C4-2B (cell line): Measurements from ENCODE around the gene INHBC.
"Not testable (repeated sequence)": the region's sequence is repeated elsewhere in the genome, so short reads cannot be mapped to it uniquely, and the experiment has no call there.

ENCODE experiments used
- H3K27ac ChIP-seq: fragments of 450-650 bp; 2 replicates; pipeline ENCODE4 v1.5.1; 2017
- ZFX ChIP-seq: fragments of 450-650 bp; IDR thresholded peaks from 2 replicates; pipeline ENCODE4 v1.6.1; 2017
- TF ChIP-seq, protein P1 (sequence below): fragments of 450-650 bp; conservative IDR thresholded peaks from 2 replicates; pipeline ENCODE4 v1.5.1; 2017; ENCODE audit warnings: mild to moderate bottlenecking

The INHBC gene

GRCh38 chr12:57491393-57492280 lies 57.1 kb downstream of the INHBC start:
- TF ChIP-seq ZFX, result no peak
- TF ChIP-seq, protein P1, sequence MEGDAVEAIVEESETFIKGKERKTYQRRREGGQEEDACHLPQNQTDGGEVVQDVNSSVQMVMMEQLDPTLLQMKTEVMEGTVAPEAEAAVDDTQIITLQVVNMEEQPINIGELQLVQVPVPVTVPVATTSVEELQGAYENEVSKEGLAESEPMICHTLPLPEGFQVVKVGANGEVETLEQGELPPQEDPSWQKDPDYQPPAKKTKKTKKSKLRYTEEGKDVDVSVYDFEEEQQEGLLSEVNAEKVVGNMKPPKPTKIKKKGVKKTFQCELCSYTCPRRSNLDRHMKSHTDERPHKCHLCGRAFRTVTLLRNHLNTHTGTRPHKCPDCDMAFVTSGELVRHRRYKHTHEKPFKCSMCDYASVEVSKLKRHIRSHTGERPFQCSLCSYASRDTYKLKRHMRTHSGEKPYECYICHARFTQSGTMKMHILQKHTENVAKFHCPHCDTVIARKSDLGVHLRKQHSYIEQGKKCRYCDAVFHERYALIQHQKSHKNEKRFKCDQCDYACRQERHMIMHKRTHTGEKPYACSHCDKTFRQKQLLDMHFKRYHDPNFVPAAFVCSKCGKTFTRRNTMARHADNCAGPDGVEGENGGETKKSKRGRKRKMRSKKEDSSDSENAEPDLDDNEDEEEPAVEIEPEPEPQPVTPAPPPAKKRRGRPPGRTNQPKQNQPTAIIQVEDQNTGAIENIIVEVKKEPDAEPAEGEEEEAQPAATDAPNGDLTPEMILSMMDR, result no peak; the same call in 1 of the 2 replicates
- H3K27ac ChIP-seq, result no peak overlapping the region

GRCh38 chr12:57495051-57495701 lies 60.6 kb downstream of the INHBC start:
- not testable (repeated sequence) for H3K27ac ChIP-seq

GRCh38 chr12:57496822-57497221 lies 62.2 kb downstream of the INHBC start:
- H3K27ac ChIP-seq, result no peak overlapping the region
- TF ChIP-seq, protein P1, result no peak
- TF ChIP-seq ZFX, result no peak

GRCh38 chr12:57497223-57498131 lies 62.9 kb downstream of the INHBC start:
- no peak for TF ChIP-seq ZFX
- TF ChIP-seq, protein P1, result no peak
- H3K27ac ChIP-seq, result no peak overlapping the region

- TF ChIP-seq, protein P1, result no peak
- no peak for TF ChIP-seq ZFX
- no peak overlapping the region for H3K27ac ChIP-seq
Observed at GRCh38 chr12:57498132-57498502, 63.5 kb downstream of the INHBC start.

GRCh38 chr12:57498571-57498970 lies 64.0 kb downstream of the INHBC start:
- TF ChIP-seq ZFX, result no peak
- TF ChIP-seq, protein P1, result no peak
- H3K27ac ChIP-seq, result no peak overlapping the region

GRCh38 chr12:57500213-57500612 lies 65.6 kb downstream of the INHBC start:
- TF ChIP-seq, protein P1, result no peak
- no peak for TF ChIP-seq ZFX
- H3K27ac ChIP-seq, result no peak overlapping the region
